Measurements from ENCODE around the gene TRIM50. TPM values are rescaled to one million over a fixed set of nuclear protein-coding genes. Genes with fewer than 3 reads are reported as not detected.

Gene TRIM50
- not detected for total RNA-seq

DNA sequence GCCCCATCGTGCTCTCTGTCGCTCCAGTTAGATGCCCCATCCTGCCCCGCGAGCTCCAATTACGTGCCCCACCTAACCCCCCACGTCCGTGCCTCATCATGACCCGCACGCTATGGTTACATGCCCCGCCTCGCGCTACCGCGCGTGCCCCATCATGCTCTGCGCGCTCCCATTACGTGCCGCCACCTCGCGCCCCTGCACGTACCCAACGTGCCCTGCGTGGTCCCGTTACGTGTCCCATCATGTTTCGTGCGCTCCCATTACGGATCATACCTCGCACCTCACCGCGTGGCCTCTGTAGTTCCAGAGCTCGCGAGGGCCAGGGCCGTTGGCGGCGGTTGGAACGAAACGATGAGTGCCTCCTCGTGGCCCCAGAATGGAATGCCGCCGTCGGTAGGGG is at the start of gene TRIM50, which contains the start of gene FKBP6:
Gene TRIM50 (minus strand): TSS at position 161 of the 400 bp plus-strand sequence. CDS start 3,295 bp downstream, outside the sequence.
Gene FKBP6 (plus strand): TSS at position 240 of the 400 bp plus-strand sequence. CDS start 268 bp downstream, outside the sequence.

DNA sequence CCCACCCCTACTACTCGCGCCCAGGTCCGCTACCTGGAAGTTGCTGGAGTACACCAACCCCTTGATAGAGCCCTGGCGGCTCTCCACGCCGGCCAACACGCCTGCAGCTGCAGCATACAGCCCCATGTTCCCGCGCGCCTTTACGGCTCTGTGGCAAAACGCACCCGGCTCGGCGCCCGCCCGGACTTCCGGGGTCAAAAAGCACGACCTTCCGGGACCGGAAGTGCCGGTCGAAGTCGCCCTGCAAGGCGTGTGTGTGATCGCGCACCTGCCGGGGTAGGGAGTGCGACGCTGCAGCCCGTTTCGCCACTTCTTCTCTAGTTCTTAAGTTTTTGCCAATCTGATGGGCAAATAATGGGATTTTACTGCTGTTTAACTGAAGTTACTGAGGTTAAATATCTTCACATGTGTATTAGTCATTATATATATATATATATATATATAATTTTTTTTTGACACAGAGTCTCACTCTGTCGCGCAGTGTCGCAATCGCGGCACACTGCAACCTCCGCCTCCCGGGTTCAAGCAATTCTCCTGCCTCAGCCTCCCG is 19.1 kb downstream of the TRIM50 start, which contains the start of gene NSUN5:
Gene NSUN5 (minus strand): TSS at position 162 of the 550 bp plus-strand sequence. CDS start 36 bp downstream, at position 126.

Other genes starting within 250 kb of the TRIM50 start
- gene SPDYE9, start 242.0 kb downstream of the TRIM50 start, total RNA-seq = not detected
- 18.4 TPM for gene NSUN5, start 19.3 kb downstream of the TRIM50 start, total RNA-seq
- not detected for gene FKBP6, start 79 bp upstream of the TRIM50 start, total RNA-seq
- gene FZD9, start 105.7 kb upstream of the TRIM50 start, total RNA-seq = 4.2 TPM
- gene BAZ1B, start 194.2 kb upstream of the TRIM50 start, total RNA-seq = 90.4 TPM
- gene BCL7B, start 229.6 kb upstream of the TRIM50 start, total RNA-seq = 15.7 TPM

Data from camera-type eye (tissue), 1 donor.